Stimulated activated naive CD8-positive, alpha-beta T cell treated with anti-CD3 and anti-CD28 coated beads, Interleukin-15, amount 100 ng/mL, for 72 hours (primary cell): ENCODE data around the gene NEUROG1.

Experiments
- ATAC-seq: fragments of 150-1000 bp; cut with Tn5 transposase; 2 replicates; pipeline ENCODE4 v1.10.0; 2021; ENCODE audit warnings: mild to moderate bottlenecking, moderate library complexity
- DNase-seq, 2 donors: peaks; one replicate each; pipeline ENCODE4 v3.0.0; 2021 to 2022
- H3K27ac Mint-ChIP-seq, 2 donors: one replicate each; pipeline ENCODE4 v1.8.0; 2022; ENCODE audit warnings: mild to moderate bottlenecking in 2 of 2, mixed read lengths in 2 of 2, moderate library complexity in 2 of 2
- H3K27me3 Mint-ChIP-seq: one replicate; pipeline ENCODE4 v1.8.0; 2022; ENCODE audit warnings: mixed read lengths
- H3K4me1 Mint-ChIP-seq: one replicate; pipeline ENCODE4 v1.8.0; 2022; ENCODE audit warnings: mild to moderate bottlenecking, mixed read lengths
- H3K4me3 Mint-ChIP-seq, 2 donors: one replicate each; pipeline ENCODE4 v1.8.0; 2022; ENCODE audit warnings: mild to moderate bottlenecking in 2 of 2, mixed read lengths in 2 of 2, moderate library complexity in 1 of 2
- H3K9me3 Mint-ChIP-seq, 2 donors: one replicate each; pipeline ENCODE4 v1.8.0; 2022; ENCODE audit warnings: mixed read lengths in 2 of 2

Gene NEUROG1

DNA sequence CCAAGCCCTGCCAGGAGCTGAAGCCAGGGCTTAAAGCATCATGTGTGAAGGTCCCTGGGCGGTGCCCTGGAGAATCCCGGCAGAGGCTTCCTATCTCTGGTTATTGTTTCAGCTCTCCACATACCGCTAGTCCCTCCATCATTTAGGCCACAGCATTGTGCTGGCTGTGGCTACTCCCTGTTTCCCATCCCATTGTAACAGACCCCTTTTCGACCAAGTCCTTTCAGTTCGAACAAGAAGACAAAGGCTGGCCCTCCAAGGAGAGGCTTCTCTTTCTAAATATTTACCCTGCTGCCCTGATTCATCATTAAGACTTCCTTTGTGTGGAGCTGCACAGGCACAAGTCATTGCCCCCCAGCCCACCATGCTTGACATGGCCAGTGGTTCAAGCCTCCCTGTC, 41.6 kb downstream of the NEUROG1 start:
- no peak for DNase-seq
- H3K4me1 Mint-ChIP-seq, result peaks cover 21% of the 10 kb centered on the region
- ATAC-seq, result no peak
- H3K9me3 Mint-ChIP-seq, result no peaks in the 10 kb centered on the region
- peaks cover 74% of the 10 kb centered on the region for H3K27me3 Mint-ChIP-seq
- no peak overlapping the region for H3K4me3 Mint-ChIP-seq
- no peak overlapping the region for H3K27ac Mint-ChIP-seq

DNA sequence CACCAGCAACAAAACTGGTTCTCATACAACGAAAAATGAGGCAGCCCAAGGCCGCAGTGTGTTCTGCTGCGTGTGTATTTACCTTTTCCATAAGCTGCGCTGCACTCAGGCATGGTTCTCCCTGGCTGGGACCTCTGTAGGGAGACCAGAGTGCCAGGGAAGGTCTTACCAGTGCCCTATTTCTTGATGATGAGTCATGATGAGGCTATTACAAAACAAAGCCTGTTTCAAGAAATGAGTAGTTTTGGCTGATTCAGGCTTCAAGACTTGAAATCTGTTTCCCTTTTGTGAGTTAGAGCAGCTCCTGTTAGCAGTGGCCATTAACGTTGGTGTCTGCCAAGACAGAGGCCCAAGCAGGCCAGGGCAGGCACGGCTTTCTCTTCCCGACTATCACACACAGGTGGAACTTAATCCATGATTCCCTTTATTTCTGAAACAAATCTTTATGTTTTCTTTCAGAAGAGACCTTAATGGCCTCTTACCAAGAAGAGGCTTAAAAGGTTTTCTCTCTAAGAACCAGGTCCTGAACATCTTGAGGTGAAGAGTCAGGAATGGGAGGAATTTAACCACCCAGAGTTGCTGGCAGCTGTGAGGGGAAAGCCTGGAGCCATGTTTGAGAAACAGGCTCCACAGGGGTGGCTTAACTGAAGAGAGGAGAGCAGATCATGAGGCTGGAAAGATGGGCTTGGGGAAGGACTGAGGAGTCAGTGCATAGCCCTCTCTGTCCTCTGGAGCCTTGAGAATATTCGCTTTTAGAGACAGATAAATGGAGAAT, 42.2 kb downstream of the NEUROG1 start:
- peak; percentile 22 for ATAC-seq

DNA sequence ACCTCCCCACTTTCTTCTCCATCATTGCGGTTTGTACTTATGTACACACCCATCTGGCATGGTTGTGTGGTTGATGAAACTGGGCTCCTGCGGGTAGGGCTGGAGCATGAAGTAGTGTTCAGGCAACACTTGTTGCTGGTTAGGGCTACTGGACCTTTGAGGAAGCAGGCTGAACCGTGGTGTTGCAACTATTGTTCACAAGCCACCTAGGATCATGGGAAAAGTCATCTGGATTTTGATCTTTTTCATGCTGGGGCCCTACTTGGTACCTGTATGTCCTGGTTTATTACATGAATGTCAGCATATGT, 43.5 kb downstream of the NEUROG1 start:
- no peak overlapping the region for H3K27ac Mint-ChIP-seq
- DNase-seq (no peak), ATAC-seq (no peak)
- H3K4me1 Mint-ChIP-seq, result peaks cover 35% of the 10 kb centered on the region
- peaks cover 85% of the 10 kb centered on the region for H3K27me3 Mint-ChIP-seq
- H3K4me3 Mint-ChIP-seq, result no peak overlapping the region
- H3K9me3 Mint-ChIP-seq, result no peaks in the 10 kb centered on the region

More for the DNA sequence above, 42.2 kb downstream of the NEUROG1 start:
- no peak for DNase-seq
- peaks cover 74% of the 10 kb centered on the region for H3K27me3 Mint-ChIP-seq
- no peaks in the 10 kb centered on the region for H3K9me3 Mint-ChIP-seq
- H3K27ac Mint-ChIP-seq, result no peak overlapping the region
- no peak overlapping the region for H3K4me3 Mint-ChIP-seq
- peaks cover 27% of the 10 kb centered on the region for H3K4me1 Mint-ChIP-seq

DNA sequence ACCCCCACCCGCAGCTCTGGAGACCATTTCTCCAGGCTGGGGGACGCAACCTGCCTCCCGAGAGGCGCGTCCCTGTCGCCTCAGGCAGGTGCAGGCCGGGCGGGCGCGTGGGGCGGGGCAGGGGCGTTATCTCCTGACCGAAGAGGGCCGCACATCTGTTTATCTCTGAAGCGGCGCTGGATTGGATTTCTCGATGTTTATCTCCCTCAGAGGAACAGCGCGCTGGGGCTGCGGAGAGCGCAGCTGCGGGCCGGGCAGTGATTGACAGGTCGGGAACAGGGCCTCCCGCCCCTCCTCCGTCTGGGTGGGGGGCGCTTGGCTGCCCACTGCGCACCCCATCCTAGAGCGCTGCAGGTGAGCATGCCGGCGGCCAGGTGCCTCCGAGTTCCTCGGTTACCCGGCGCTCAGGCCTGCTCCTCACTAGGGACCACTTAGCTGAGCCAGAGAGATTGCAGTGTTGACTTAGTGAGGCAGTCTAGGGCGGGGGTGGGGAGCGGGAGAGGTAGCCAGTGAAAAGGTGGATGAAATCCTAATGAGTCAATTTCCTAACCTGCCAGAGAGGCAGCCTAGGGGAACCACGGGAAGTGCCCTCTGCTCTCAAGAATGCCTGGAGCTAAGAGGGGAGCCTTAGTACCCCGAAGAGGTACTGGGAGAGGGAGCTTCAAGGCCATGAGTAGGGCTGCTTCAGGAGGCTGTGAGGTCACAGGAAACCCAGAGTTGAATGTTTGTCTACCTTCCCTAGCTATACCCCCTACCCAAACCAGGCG, 44.0 kb downstream of the NEUROG1 start:
- H3K4me3 Mint-ChIP-seq, result no peak overlapping the region
- peaks cover 35% of the 10 kb centered on the region for H3K4me1 Mint-ChIP-seq
- ATAC-seq (no peak), DNase-seq (no peak)
- no peak overlapping the region for H3K27ac Mint-ChIP-seq
- H3K27me3 Mint-ChIP-seq, result peaks cover 90% of the 10 kb centered on the region
- no peaks in the 10 kb centered on the region for H3K9me3 Mint-ChIP-seq

DNA sequence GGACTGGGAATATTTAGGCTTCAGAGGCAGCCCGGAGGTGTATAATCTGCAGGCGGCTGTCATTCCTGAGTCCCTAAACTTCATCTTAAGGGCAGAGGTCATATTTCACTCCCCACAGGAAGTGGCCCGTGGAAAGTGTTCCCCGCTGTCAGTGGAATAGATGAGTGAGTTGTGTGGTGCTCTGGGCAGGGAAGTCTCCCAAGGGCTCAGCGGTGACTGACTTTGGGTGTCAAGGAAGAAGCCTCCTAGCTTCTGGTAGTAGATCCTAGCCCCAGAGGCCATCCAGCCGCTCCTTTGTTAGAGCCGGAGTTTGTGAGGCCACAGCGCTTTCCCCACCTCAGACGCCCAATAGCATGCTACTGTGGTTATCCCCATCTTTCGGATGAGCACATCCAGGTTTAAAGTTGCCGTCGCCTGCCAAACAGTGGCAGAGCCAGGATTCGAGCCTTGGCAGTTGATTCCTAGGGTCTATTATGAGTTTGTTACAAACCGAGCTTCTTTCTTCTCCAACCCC, 44.7 kb downstream of the NEUROG1 start:
- DNase-seq (no peak), ATAC-seq (no peak)
- no peak overlapping the region for H3K4me3 Mint-ChIP-seq
- no peak overlapping the region for H3K27ac Mint-ChIP-seq
- H3K27me3 Mint-ChIP-seq, result peaks cover 97% of the 10 kb centered on the region
- peaks cover 35% of the 10 kb centered on the region for H3K4me1 Mint-ChIP-seq
- no peaks in the 10 kb centered on the region for H3K9me3 Mint-ChIP-seq

DNA sequence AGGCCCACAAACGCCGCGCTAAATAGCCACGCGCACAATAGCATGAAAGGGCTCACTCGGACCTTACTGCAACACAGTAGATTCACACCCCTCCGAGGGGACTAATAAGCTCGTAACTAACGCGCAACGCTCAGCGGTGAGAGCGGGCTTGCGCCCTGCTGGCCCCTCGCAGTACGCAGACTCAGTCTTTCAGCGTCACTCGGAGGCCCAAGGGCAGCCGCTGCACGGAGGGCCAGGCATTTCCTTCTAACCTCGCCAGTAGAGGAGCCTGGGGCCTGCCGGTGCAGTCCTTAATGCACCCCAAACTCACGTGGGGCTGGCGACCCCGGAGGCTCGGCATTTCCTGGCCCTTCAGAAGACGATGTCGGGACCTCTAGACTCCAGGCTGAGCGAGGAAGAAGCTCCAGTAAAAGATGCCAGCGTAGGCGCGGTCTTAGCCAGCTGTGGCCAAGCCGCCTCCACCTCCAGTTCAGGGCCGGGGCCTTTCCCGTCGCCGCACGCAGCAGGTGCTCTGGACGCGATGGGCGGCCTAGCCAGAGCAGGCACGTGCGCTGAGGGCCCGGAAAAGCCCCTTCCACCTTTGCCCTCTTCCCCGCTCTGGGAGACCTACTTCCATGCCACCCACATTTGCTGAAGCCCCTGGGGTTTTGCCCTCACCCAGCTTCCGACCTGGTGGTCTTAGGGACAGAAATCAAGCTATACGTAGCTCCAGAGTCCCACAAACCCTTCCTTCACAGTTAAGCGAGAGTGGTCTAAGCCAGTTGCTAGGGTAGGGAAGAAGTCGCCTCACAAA, 45.3 kb downstream of the NEUROG1 start:
- Mint-ChIP-seq H3K27me3 (peaks cover 100% of the 10 kb centered on the region), H3K4me1 (peaks cover 35% of the 10 kb centered on the region), H3K9me3 (no peaks in the 10 kb centered on the region), H3K4me3 (peak overlapping the region in 1 of 2 donors; percentile 7), H3K27ac (peak overlapping the region in 1 of 2 donors; percentile 83)
- ATAC-seq (no peak), DNase-seq (peak in 1 of 2 donors; percentile 5)

DNA sequence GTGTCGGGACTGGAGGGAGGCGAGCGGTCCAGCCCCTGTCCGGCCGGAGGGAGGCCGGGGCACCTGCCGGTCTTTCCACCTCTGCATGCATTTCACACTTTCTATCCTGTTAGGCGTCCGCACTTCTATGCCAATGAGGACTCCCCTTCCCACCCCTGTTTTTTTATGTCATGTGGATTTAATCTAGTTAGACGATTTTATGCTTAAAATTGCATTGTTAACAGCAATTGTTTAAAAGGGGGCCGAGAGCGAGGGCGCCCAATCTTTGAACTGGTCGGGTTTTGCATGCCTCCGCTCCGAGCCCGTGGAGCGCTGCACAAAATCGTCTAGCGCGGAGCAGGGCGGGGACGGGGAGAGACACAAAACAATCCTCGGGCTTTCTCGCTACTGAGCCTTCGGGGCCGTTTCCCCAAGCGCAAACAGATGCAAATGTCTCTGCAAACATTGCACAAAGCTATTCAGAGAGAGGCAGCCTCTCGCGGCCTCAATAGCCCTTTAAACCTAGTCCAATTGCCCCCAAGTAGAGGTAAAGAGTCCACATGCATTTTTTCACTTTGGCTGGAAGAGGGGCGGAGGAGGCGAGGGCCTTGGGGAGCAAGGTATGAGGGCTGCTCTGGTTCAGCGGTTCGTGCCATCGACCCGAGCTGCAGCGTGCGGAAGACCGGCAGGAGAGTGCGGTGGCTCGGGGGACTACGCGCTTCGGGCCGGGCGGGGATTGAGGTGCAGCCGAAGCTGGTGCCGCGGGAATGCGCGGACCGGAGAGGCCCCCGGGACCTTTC, 46.1 kb downstream of the NEUROG1 start:
- DNase-seq, result no peak
- peaks cover 97% of the 10 kb centered on the region for H3K27me3 Mint-ChIP-seq
- no peak overlapping the region for H3K27ac Mint-ChIP-seq
- peaks cover 35% of the 10 kb centered on the region for H3K4me1 Mint-ChIP-seq
- H3K4me3 Mint-ChIP-seq, result peak overlapping the region in 1 of 2 donors; percentile 61
- H3K9me3 Mint-ChIP-seq, result no peaks in the 10 kb centered on the region
- ATAC-seq, result no peak

DNA sequence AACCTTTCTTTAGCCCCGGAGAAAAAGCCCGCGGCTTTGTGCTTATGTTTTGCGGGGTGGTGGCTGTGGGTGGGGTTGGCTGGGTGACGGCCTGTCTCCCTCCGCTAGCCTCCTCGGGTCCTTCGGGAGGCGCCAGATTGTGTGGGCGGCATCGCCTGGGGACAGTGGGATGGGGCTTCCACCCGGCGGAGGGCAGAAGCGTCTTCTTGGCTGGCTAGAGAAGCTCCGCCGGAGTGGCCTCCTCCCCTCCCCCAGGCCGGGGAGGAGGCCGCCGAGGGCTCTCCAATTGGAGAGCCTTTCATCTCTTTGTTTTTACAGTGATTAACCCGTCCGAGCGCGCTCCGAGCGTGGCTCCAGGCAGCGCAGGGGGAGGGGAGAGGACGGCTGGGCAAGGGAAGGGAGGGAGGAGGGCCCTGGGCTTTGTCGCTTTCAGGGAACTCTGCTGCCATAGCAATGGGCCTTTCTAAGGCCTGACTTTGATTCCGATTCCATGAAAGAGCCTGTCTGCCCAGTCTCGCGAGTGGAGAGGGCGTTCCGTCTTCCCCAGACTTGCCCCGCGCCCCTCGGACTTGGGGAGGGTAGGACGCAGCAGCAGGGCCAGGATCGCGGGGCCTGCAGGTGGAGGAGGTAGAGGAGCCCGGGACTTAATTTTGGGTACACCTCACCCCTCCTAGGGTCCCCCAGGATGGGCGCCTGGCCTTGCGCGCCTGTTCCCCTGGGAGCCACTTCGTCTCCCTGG, 46.9 kb downstream of the NEUROG1 start:
- Mint-ChIP-seq H3K9me3 (no peaks in the 10 kb centered on the region), H3K4me3 (no peak overlapping the region), H3K4me1 (peaks cover 35% of the 10 kb centered on the region), H3K27ac (no peak overlapping the region), H3K27me3 (peaks cover 91% of the 10 kb centered on the region)
- no peak for ATAC-seq
- no peak for DNase-seq

DNA sequence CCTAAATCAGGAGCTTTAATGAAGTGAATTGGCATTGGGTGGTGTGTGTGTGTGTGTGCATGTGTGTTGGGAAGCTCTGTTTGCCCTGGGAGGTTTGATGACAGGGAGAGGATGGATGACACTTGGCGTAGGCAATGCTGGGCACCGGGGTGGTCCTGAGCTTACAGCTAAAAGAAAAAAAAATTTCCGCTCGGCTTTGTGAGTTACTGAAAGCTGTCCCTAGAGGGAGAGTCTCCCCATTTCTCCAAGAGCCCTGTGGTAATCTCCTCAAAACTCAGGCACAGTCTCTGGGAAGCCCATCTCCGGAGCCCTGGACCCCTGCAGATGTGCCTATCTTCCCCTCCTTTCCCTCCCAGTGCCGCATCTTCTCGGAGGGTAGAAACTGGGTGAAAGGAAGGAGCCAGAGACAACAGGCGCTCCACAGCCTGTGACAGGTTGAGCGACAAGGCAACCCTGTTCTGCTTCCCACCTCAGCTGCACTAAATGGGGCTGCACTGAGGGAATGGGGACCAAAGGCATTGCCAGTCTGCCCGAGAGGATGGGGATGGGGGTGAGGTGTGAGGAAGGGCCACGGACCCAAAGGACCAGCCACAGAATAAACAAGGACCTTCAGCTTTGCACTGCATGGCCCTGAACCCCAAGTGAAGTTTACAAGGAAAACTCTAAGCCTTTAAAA, 47.8 kb downstream of the NEUROG1 start:
- Mint-ChIP-seq H3K4me3 (no peak overlapping the region), H3K9me3 (no peaks in the 10 kb centered on the region), H3K27ac (no peak overlapping the region), H3K27me3 (peaks cover 81% of the 10 kb centered on the region), H3K4me1 (peaks cover 35% of the 10 kb centered on the region)
- no peak for ATAC-seq
- DNase-seq, result no peak

DNA sequence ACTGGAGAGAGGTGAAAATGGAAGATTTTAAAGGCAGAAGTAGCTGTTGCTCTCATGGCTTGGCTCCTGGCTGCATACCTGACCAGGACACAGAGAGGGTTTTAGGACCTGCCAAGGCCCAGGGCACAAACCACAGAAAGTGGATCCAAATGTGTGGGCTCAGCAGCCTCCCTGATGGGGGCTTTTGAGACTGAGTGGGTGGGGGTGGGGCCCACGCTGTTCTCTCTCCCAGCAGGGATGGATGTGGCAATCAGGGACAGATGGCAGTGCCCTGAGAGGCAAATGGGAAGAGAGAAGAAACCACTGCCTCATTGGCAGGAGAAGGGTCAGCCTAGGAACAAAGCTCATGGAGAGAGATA, 48.7 kb downstream of the NEUROG1 start:
- Mint-ChIP-seq H3K27ac (no peak overlapping the region), H3K4me1 (peaks cover 35% of the 10 kb centered on the region), H3K9me3 (no peaks in the 10 kb centered on the region), H3K27me3 (peaks cover 72% of the 10 kb centered on the region), H3K4me3 (no peak overlapping the region)
- DNase-seq (no peak), ATAC-seq (no peak)

DNA sequence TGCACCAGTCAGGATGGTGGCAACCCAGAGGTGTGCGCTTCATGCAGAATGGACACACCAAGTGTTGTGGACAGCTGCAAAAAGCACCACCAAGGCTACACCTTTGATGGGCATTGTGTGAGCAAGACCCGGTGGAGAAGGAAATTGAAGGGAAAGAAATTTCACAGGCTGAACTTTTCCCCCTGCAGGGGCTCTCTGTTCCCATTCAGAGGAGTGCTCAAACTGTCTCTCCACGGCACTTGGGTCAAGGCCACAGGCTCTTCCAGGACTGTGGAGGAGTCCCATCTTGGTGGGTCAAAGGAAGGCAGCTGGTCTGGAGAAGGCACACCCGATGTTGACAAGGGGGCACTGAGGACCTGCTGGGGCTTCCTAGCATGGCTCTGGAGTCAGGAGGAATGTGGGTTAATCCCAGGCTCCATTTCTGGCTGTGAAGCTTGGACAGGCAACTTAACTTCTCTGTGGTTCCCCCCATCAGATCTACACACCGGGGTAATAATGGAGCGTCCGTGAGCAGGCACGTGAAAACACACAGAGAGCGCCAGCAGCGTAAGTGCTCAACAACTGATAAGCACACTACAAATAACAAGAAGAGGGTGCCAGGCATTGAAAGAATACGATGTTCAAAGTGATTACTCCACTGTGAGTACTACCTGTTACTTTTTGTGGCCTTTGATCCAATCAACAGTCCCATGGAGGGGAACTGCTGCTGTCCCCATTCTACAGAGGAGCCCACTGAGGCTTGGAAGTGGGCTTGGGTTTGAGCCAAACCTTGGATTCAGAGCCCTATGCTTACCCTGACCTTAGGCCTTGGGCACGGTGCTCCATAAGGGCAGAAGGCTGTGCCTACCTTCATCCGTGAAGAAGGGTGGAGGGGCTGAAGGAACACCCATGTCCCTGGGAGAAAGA, 49.4 kb downstream of the NEUROG1 start:
- H3K27ac Mint-ChIP-seq, result no peak overlapping the region
- H3K4me1 Mint-ChIP-seq, result peaks cover 35% of the 10 kb centered on the region
- H3K9me3 Mint-ChIP-seq, result no peaks in the 10 kb centered on the region
- no peak overlapping the region for H3K4me3 Mint-ChIP-seq
- H3K27me3 Mint-ChIP-seq, result peaks cover 65% of the 10 kb centered on the region
- ATAC-seq, result no peak
- DNase-seq, result no peak

DNA sequence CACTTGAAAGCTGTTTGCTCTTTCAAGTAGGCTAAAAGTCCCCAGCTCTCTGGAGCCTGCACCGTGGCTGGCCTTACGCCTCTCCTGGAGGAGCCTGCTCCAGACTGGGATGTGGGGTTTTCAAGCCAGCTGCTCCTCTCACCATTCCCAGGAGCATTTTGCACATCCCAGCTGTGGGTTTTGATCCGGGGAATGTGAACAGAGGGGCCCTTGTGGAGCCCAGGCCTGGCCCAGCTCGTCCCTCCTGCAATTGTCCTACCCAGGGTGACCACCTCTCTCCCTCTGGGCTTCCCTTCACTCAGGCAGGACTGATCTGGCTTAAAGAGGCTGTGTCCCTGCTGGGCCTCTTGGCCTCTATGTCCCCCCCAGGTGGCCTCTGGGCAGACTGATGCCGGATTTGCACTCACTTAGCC, 51.1 kb downstream of the NEUROG1 start:
- H3K27me3 Mint-ChIP-seq, result peaks cover 51% of the 10 kb centered on the region
- no peaks in the 10 kb centered on the region for H3K9me3 Mint-ChIP-seq
- H3K4me3 Mint-ChIP-seq, result no peak overlapping the region
- ATAC-seq, result no peak
- no peak for DNase-seq
- no peak overlapping the region for H3K27ac Mint-ChIP-seq
- peaks cover 18% of the 10 kb centered on the region for H3K4me1 Mint-ChIP-seq
